ENCODE results near the gene RBM15. TPM values are rescaled to one million over a fixed set of nuclear protein-coding genes. Genes with fewer than 3 reads are reported as not detected.

RBM15 gene
- total and polyA plus RNA-seq, 4 donors, result 3.6 to 55.4 (median 15.2) TPM

DNA sequence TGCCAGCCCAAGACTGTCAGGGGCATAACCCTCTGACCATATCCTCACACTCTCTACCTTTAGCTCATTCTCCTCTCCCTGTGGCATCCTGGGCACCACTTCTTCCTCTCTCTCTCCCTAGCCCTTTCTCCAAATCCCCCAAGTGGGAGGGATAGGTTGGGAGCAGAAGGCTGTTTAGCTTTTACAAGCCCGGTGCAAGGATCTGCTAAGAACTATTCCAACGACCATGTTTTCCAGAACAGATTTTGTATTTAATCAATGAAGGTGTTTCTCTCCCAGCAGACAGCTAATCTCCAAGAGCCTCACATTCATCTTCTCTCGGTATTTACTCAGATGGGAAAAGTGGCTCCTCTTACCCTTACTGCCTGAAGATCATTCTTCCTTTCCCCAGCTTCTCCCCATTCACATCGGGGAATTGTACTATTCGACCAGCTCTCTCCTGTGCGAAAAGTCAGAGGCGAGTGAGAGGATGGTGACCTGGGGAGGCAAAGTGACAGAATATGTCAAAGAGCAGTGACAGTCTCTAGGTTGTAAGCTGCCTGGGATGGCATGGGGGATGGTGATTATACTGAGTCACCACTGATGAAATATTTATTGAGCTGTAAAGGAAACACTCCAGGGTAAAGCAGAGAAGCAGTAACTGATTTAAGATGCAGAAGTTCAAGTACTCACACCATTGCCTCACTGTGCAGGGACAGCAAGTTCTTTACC is 47.0 kb upstream of the RBM15 start:
- no peak overlapping the region for H3K9ac ChIP-seq (ENCODE audit: insufficient read depth in 1 of 2, low read length in 2 of 2)
- no peak for DNase-seq
- ATAC-seq (ENCODE audit: insufficient read depth, low FRiP score), result no peak
- H3K27ac ChIP-seq (ENCODE audit: low read depth in 1 of 2, low read length in 1 of 2), result no peak overlapping the region
- H3K4me3 ChIP-seq, result no peak overlapping the region
- TF ChIP-seq, protein P1, sequence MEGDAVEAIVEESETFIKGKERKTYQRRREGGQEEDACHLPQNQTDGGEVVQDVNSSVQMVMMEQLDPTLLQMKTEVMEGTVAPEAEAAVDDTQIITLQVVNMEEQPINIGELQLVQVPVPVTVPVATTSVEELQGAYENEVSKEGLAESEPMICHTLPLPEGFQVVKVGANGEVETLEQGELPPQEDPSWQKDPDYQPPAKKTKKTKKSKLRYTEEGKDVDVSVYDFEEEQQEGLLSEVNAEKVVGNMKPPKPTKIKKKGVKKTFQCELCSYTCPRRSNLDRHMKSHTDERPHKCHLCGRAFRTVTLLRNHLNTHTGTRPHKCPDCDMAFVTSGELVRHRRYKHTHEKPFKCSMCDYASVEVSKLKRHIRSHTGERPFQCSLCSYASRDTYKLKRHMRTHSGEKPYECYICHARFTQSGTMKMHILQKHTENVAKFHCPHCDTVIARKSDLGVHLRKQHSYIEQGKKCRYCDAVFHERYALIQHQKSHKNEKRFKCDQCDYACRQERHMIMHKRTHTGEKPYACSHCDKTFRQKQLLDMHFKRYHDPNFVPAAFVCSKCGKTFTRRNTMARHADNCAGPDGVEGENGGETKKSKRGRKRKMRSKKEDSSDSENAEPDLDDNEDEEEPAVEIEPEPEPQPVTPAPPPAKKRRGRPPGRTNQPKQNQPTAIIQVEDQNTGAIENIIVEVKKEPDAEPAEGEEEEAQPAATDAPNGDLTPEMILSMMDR (IDR thresholded peaks at IDR 0.05; ENCODE audit: control extremely low read depth, extremely low read depth), result no peak
- 68 to 85% methylated on average over 7 of the region's 7 CpGs for WGBS, 2 donors
- peaks cover 0 to 7% (median 0%) of the 10 kb centered on the region in 3 donors for H3K27me3 ChIP-seq (ENCODE audit: control insufficient read depth in 3 of 3, insufficient read depth in 3 of 3, low read length in 2 of 3)
- no peaks in the 10 kb centered on the region for H3K36me3 ChIP-seq (ENCODE audit: control insufficient read depth in 4 of 4, insufficient read depth in 4 of 4, low read length in 4 of 4)
- H3K4me1 ChIP-seq (ENCODE audit: control insufficient read depth in 5 of 5, insufficient read depth in 5 of 5, low read length in 5 of 5), result peaks cover 0 to 2% (median 0%) of the 10 kb centered on the region in 5 donors
- no peaks in the 10 kb centered on the region for H3K9me3 ChIP-seq (ENCODE audit: control insufficient read depth in 4 of 4, insufficient read depth in 3 of 4, low read length in 3 of 4)

DNA sequence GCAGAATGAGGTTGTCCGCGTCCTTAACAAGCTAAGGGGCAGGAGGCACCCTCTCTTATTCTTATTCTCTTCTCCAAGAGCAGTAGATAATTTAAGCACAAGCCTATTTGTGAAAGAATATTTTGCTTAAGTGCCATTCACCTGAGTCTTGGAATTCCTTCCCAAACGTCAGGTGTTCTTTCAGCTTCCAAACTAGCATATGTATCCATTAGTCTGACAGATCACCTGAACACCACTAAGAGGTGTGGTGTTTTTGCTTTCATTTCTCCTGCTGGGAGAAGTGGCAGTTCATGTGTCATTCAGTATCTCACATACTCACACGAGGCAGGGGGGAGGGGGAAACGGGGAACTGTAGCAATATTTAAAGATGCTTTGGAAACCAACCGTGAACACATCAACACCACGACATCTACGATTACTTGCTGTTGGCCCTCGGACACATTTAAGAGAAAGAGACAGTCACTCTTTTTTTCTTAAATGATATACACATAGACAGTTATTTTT is 45.5 kb upstream of the RBM15 start:
- Histone ChIP-seq H3K4me1 (ENCODE audit: control insufficient read depth in 5 of 5, insufficient read depth in 5 of 5, low read length in 5 of 5) (peaks cover 0 to 2% (median 0%) of the 10 kb centered on the region in 5 donors), H3K9me3 (ENCODE audit: control insufficient read depth in 4 of 4, insufficient read depth in 3 of 4, low read length in 3 of 4) (no peaks in the 10 kb centered on the region), H3K4me3 (no peak overlapping the region), H3K36me3 (ENCODE audit: control insufficient read depth in 4 of 4, insufficient read depth in 4 of 4, low read length in 4 of 4) (no peaks in the 10 kb centered on the region), H3K27me3 (ENCODE audit: control insufficient read depth in 3 of 3, insufficient read depth in 3 of 3, low read length in 2 of 3) (peaks cover 0 to 7% (median 0%) of the 10 kb centered on the region in 3 donors), H3K27ac (ENCODE audit: low read depth in 1 of 2, low read length in 1 of 2) (no peak overlapping the region), H3K9ac (ENCODE audit: insufficient read depth in 1 of 2, low read length in 2 of 2) (no peak overlapping the region)
- no peak for DNase-seq
- no peak for ATAC-seq (ENCODE audit: insufficient read depth, low FRiP score)
- WGBS, 2 donors, result 39 to 70% methylated on average over 9 of the region's 9 CpGs
- TF ChIP-seq, protein P1 (IDR thresholded peaks at IDR 0.05; ENCODE audit: control extremely low read depth, extremely low read depth), result no peak

DNA sequence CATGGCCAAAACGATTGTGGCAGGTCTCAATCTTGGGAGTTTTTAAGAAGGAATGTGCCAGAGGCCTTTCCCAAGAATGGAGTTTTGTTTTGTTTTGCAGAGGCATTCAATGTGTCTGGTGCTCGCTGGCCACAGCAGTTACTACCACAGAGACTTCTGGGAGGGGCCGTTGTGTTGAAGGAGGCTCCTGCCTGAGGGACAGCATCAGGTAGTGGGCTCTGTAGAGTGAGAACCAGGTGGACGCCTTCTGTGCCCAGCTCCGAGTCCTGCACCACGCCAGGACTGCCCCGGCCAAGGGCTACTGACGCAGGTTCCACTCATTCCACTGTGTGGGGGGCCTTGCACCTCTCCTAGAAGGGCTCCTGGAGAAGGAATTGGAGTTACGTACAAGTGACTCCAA is 44.9 kb upstream of the RBM15 start:
- no peaks in the 10 kb centered on the region for H3K36me3 ChIP-seq (ENCODE audit: control insufficient read depth in 4 of 4, insufficient read depth in 4 of 4, low read length in 4 of 4)
- H3K27ac ChIP-seq (ENCODE audit: low read depth in 1 of 2, low read length in 1 of 2), result no peak overlapping the region
- peaks cover 0 to 2% (median 0%) of the 10 kb centered on the region in 5 donors for H3K4me1 ChIP-seq (ENCODE audit: control insufficient read depth in 5 of 5, insufficient read depth in 5 of 5, low read length in 5 of 5)
- ATAC-seq (ENCODE audit: insufficient read depth, low FRiP score), result no peak
- H3K9me3 ChIP-seq (ENCODE audit: control insufficient read depth in 4 of 4, insufficient read depth in 3 of 4, low read length in 3 of 4), result no peaks in the 10 kb centered on the region
- TF ChIP-seq, protein P1 (IDR thresholded peaks at IDR 0.05; ENCODE audit: control extremely low read depth, extremely low read depth), result no peak
- peaks cover 0 to 7% (median 0%) of the 10 kb centered on the region in 3 donors for H3K27me3 ChIP-seq (ENCODE audit: control insufficient read depth in 3 of 3, insufficient read depth in 3 of 3, low read length in 2 of 3)
- 93 to 96% methylated on average over 9 of the region's 9 CpGs for WGBS, 2 donors
- no peak overlapping the region for H3K4me3 ChIP-seq
- DNase-seq, result no peak
- no peak overlapping the region for H3K9ac ChIP-seq (ENCODE audit: insufficient read depth in 1 of 2, low read length in 2 of 2)

Measured in lung (tissue), 12 donors.